HEK293 (cell line): ENCODE data around the gene LAG3.

Experiments used
- CTCF ChIA-PET: fragments of 350-600 bp; formaldehyde crosslinking; extraction: SDS; loops from one replicate; lab custom pipeline; 2021; ENCODE audit warnings: antibody characterized with exemption; lab: Yijun Ruan, JAX
- POLR2A ChIA-PET: fragments of 300-600 bp; formaldehyde crosslinking; extraction: SDS; loops from one replicate; lab custom pipeline; 2020; ENCODE audit warnings: antibody characterized with exemption, inconsistent platforms; lab: Yijun Ruan, JAX
- H3K27ac ChIP-seq: fragments of 200-500 bp; sonication (Bioruptor generic); 2 replicates; pipeline ENCODE4 v1.5.1; 2014; ENCODE audit warnings: low read depth, low read length, control low read depth, inconsistent platforms; ENCODE audit errors: extremely low read depth
- H3K36me3 ChIP-seq, 2 experiments: fragments of 200-500 bp in 1 of 2; sonication (Bioruptor generic) in 1 of 2; 1 replicate in 1 of 2; 2 replicates in 1 of 2; pipeline ENCODE4 v1.5.1; 2014 to 2017; ENCODE audit warnings: inconsistent platforms in 2 of 2, low read length in 2 of 2; ENCODE audit not compliant: control insufficient read depth in 2 of 2, insufficient read depth in 1 of 2
- H3K4me1 ChIP-seq: fragments of 200-500 bp; sonication (Bioruptor generic); 2 replicates; pipeline ENCODE4 v1.5.1; 2014; ENCODE audit warnings: mild to moderate bottlenecking, low read length, inconsistent platforms; ENCODE audit not compliant: control insufficient read depth, insufficient read depth
- H3K4me3 ChIP-seq: 2 replicates; pipeline ENCODE4 v1.5.1; 2011; ENCODE audit warnings: low read depth, mild to moderate bottlenecking, control low read depth, low read length, moderate library complexity
- H3K9me3 ChIP-seq: fragments of 200-500 bp; sonication (Bioruptor generic); 2 replicates; pipeline ENCODE4 v1.5.1; 2014; ENCODE audit warnings: low read depth, low read length, inconsistent platforms; ENCODE audit not compliant: control insufficient read depth, insufficient read depth
- CTCF ChIP-seq: fragments of 450-650 bp; formaldehyde crosslinking; IDR thresholded peaks from 2 replicates; pipeline ENCODE4 v1.5.1; 2016; ENCODE audit warnings: missing biosample characterization, missing genetic modification characterization
- GLIS1 ChIP-seq: fragments of 450-650 bp; formaldehyde crosslinking; IDR thresholded peaks from 2 replicates; pipeline ENCODE4 v1.5.1; 2016; ENCODE audit warnings: missing biosample characterization, missing genetic modification characterization
- GLIS2 ChIP-seq: fragments of 450-650 bp; formaldehyde crosslinking; IDR thresholded peaks from 2 replicates; pipeline ENCODE4 v1.5.1; 2016; ENCODE audit warnings: missing biosample characterization, missing genetic modification characterization
- HIC1 ChIP-seq: fragments of 450-650 bp; formaldehyde crosslinking; IDR thresholded peaks from 2 replicates; pipeline ENCODE4 v1.5.1; 2016; ENCODE audit warnings: missing biosample characterization, missing genetic modification characterization
- SP2 ChIP-seq: fragments of 450-650 bp; formaldehyde crosslinking; IDR thresholded peaks from 2 replicates; pipeline ENCODE4 v1.5.1; 2016; ENCODE audit warnings: missing biosample characterization, missing genetic modification characterization
- ZBTB6 ChIP-seq: fragments of 450-650 bp; formaldehyde crosslinking; IDR thresholded peaks from 2 replicates; pipeline ENCODE4 v1.5.1; 2017; ENCODE audit warnings: missing biosample characterization, missing genetic modification characterization
- ZFP3 ChIP-seq: fragments of 450-650 bp; formaldehyde crosslinking; IDR thresholded peaks from 2 replicates; pipeline ENCODE4 v1.5.1; 2016; ENCODE audit warnings: low read depth, missing biosample characterization, missing genetic modification characterization
- ZNF19 ChIP-seq: fragments of 450-650 bp; formaldehyde crosslinking; IDR thresholded peaks from 2 replicates; pipeline ENCODE4; 2016; ENCODE audit warnings: missing biosample characterization, missing genetic modification characterization, low read depth
- ZNF366 ChIP-seq: fragments of 450-650 bp; formaldehyde crosslinking; conservative IDR thresholded peaks from 2 replicates; pipeline ENCODE4 v1.5.1; 2016; ENCODE audit warnings: missing biosample characterization, missing genetic modification characterization
- ZNF398 ChIP-seq: fragments of 450-650 bp; formaldehyde crosslinking; IDR thresholded peaks from 2 replicates; pipeline ENCODE4 v1.5.1; 2017; ENCODE audit warnings: missing biosample characterization, missing genetic modification characterization
- ZNF501 ChIP-seq: fragments of 450-650 bp; formaldehyde crosslinking; IDR thresholded peaks from 2 replicates; pipeline ENCODE4 v1.5.1; 2016; ENCODE audit warnings: missing biosample characterization, missing genetic modification characterization
- ZNF600 ChIP-seq: fragments of 450-650 bp; formaldehyde crosslinking; IDR thresholded peaks from 2 replicates; pipeline ENCODE4 v1.5.1; 2016; ENCODE audit warnings: missing biosample characterization, missing genetic modification characterization

The LAG3 gene

GRCh38 chr12:6823182-6824084 lies 51.1 kb downstream of the LAG3 start:
- ChIA-PET POLR2A (no interaction called here), CTCF (interaction anchor here (0.6 to 8.1 kb wide), 4 partner anchors 41 to 70 kb away, joined by 3 to 116 read pairs (median 18); partner anchors contain the start of gene MLF2)
- Histone ChIP-seq H3K4me3 (no peak overlapping the region), H3K36me3 (peaks cover 0 to 3% of the 10 kb centered on the region in 2 experiments; a peak in 1 of 3 replicates), H3K9me3 (no peaks in the 10 kb centered on the region), H3K27ac (no peak overlapping the region), H3K4me1 (peaks cover 6% of the 10 kb centered on the region; the same call in 1 of the 2 replicates)
- peak; percentile 71 for TF ChIP-seq GLIS1
- TF ChIP-seq SP2, result 0 out of 2 replicates have a peak, but pooled peaks have one; percentile 10
- TF ChIP-seq GLIS2 (tag by site-specific recombination), result peak; percentile 24; the same call in 1 of the 2 replicates
- no peak for TF ChIP-seq ZNF398

- H3K4me3 ChIP-seq, result no peak overlapping the region
- H3K9me3 ChIP-seq, result no peaks in the 10 kb centered on the region
- peaks cover 6% of the 10 kb centered on the region; the same call in 1 of the 2 replicates for H3K4me1 ChIP-seq
- H3K27ac ChIP-seq, result no peak overlapping the region
- peaks cover 0 to 3% of the 10 kb centered on the region in 2 experiments; a peak in 1 of 3 replicates for H3K36me3 ChIP-seq
- 0 out of 2 replicates have a peak, but pooled peaks have one; percentile 22 for TF ChIP-seq CTCF (tag by site-specific recombination)
- 0 out of 2 replicates have a peak, but pooled peaks have one; percentile 18 for TF ChIP-seq ZNF600
- TF ChIP-seq ZNF19 (tag by site-specific recombination), result no peak
- 0 out of 2 replicates have a peak, but pooled peaks have one; percentile 26 for TF ChIP-seq HIC1
- no peak for TF ChIP-seq ZNF501 (tag by site-specific recombination)
- ChIA-PET CTCF (interaction anchor here (0.6 to 8.1 kb wide), 17 partner anchors 10 to 270 kb away, joined by 3 to 116 read pairs (median 4); partner anchors contain the start of genes LAG3, MLF2, PTMS and ZNF384), POLR2A (no interaction called here)
These were observed 51.9 kb downstream of the LAG3 start for GRCh38 chr12:6824085-6824775.

- Histone ChIP-seq H3K9me3 (no peaks in the 10 kb centered on the region), H3K36me3 (peaks cover 0 to 5% of the 10 kb centered on the region in 2 experiments; a peak in 1 of 3 replicates), H3K4me1 (peaks cover 6% of the 10 kb centered on the region; the same call in 1 of the 2 replicates), H3K4me3 (no peak overlapping the region)
- TF ChIP-seq ZFP3 (tag by site-specific recombination) (no peak), ZNF366 (tag by site-specific recombination) (peak; percentile 31; the same call in 1 of the 2 replicates), ZBTB6 (tag by site-specific recombination) (peak; percentile 99)
- TF ChIP-seq, all 188 proteins: peak for 2
- ChIA-PET POLR2A (interaction anchor here (0.7 kb wide), 1 partner anchor 58 kb away, joined by 3 read pairs; no protein-coding TSS in a partner anchor), CTCF (interaction anchor here (0.5 to 8.1 kb wide), 33 partner anchors 10 to 1280 kb away, joined by 3 to 116 read pairs (median 4); partner anchors contain the start of genes CDCA3, GNB3, LAG3 and MLF2)
- no peak overlapping the region for H3K27ac ChIP-seq
These were observed 52.6 kb downstream of the LAG3 start for GRCh38 chr12:6824901-6825381.
